RWPE2 (cell line): ENCODE results near the gene VTA1.
"Not testable (repeated sequence)": the region's sequence is repeated elsewhere in the genome, so short reads cannot be mapped to it uniquely, and the experiment has no call there.

Experiments used
- ATAC-seq: fragments of 200-7000 bp; cut with Tn5 transposase; 3 replicates; pipeline ENCODE4 v1.9.1; 2021; ENCODE audit warnings: low read depth
- DNase-seq: peaks from one replicate; pipeline ENCODE4 v3.0.0-alpha.2; 2020; ENCODE audit warnings: low spot score
- H3K27ac ChIP-seq: fragments of 450-650 bp; 2 replicates; pipeline ENCODE4 v1.5.1; 2017; ENCODE audit warnings: mild to moderate bottlenecking; ENCODE audit not compliant: poor library complexity, severe bottlenecking
- H3K27me3 ChIP-seq: fragments of 250-450 bp; sonication (Bioruptor Pico); 2 replicates; pipeline ENCODE4 v1.5.1; 2021; ENCODE audit warnings: mild to moderate bottlenecking, moderate library complexity; ENCODE audit not compliant: insufficient read depth, poor library complexity, severe bottlenecking
- H3K36me3 ChIP-seq: fragments of 250-450 bp; sonication (Bioruptor Pico); 2 replicates; pipeline ENCODE4 v1.5.1; 2020; ENCODE audit warnings: low read depth, mild to moderate bottlenecking, moderate library complexity
- H3K4me1 ChIP-seq: fragments of 250-450 bp; sonication (Bioruptor Pico); 2 replicates; pipeline ENCODE4 v1.5.1; 2021; ENCODE audit warnings: mild to moderate bottlenecking, moderate library complexity; ENCODE audit not compliant: insufficient read depth, poor library complexity, severe bottlenecking
- H3K4me3 ChIP-seq: fragments of 250-450 bp; sonication (Bioruptor Pico); 2 replicates; pipeline ENCODE4 v1.5.1; 2021; ENCODE audit warnings: mild to moderate bottlenecking, moderate library complexity; ENCODE audit not compliant: severe bottlenecking
- H3K9me3 ChIP-seq: fragments of 250-450 bp; sonication (Bioruptor Pico); 2 replicates; pipeline ENCODE4 v1.5.1; 2021; ENCODE audit warnings: mild to moderate bottlenecking, moderate library complexity; ENCODE audit not compliant: severe bottlenecking
- TF ChIP-seq, protein P1 (sequence below): fragments of 450-650 bp; IDR thresholded peaks from one replicate; pipeline ENCODE4 v1.5.1; 2017; ENCODE audit warnings: mild to moderate bottlenecking, moderate library complexity; ENCODE audit not compliant: poor library complexity, severe bottlenecking

The VTA1 gene

DNA sequence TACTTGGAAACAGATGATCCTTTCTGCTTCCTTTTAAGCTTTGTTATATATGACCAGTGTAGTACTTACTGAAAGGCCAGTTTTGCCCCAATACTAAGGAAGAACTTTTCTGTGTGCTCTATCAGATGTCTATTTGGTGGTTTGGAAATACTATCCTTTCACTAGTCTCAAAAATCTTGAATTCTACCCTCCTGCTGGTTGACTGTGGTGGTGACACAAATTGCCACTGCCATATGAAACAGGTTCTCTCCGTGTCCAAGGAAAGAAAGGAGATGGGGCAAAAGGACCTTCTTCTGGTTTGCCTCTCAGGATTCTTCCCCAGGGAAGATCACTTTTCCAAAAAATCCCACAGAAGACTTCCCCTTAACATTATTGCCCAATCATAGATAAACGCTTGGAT, 8.2 kb upstream of the VTA1 start:
- no peaks in the 10 kb centered on the region for H3K4me1 ChIP-seq
- no peak overlapping the region for H3K4me3 ChIP-seq
- TF ChIP-seq, protein P1, sequence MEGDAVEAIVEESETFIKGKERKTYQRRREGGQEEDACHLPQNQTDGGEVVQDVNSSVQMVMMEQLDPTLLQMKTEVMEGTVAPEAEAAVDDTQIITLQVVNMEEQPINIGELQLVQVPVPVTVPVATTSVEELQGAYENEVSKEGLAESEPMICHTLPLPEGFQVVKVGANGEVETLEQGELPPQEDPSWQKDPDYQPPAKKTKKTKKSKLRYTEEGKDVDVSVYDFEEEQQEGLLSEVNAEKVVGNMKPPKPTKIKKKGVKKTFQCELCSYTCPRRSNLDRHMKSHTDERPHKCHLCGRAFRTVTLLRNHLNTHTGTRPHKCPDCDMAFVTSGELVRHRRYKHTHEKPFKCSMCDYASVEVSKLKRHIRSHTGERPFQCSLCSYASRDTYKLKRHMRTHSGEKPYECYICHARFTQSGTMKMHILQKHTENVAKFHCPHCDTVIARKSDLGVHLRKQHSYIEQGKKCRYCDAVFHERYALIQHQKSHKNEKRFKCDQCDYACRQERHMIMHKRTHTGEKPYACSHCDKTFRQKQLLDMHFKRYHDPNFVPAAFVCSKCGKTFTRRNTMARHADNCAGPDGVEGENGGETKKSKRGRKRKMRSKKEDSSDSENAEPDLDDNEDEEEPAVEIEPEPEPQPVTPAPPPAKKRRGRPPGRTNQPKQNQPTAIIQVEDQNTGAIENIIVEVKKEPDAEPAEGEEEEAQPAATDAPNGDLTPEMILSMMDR: no peak
- ATAC-seq (no peak), DNase-seq (no peak)
- H3K36me3 ChIP-seq: no peaks in the 10 kb centered on the region
- no peaks in the 10 kb centered on the region for H3K27me3 ChIP-seq
- no peak overlapping the region for H3K27ac ChIP-seq
- no peaks in the 10 kb centered on the region for H3K9me3 ChIP-seq

DNA sequence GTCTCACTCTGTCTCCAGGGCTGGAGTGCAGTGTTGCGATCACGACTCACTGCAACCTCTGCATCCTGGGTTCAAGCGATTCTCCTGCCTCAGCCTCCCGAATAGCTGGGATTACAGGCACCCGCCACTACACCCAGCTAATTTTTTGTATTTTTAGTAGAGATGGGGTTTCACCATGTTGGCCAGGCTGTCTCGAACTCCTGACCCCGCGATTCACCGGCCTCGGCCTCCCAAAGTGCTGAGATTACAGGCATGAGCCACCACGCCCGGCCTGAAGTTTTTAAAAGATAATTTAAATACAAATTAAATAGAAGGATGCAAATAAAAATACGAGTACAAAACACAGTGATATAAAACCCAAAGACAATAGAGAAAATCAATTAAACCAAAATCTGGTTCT, 5.5 kb upstream of the VTA1 start:
- not testable (repeated sequence) for H3K4me1 ChIP-seq, H3K27me3 ChIP-seq, ATAC-seq, DNase-seq, H3K4me3 ChIP-seq, H3K9me3 ChIP-seq, H3K27ac ChIP-seq, H3K36me3 ChIP-seq

DNA sequence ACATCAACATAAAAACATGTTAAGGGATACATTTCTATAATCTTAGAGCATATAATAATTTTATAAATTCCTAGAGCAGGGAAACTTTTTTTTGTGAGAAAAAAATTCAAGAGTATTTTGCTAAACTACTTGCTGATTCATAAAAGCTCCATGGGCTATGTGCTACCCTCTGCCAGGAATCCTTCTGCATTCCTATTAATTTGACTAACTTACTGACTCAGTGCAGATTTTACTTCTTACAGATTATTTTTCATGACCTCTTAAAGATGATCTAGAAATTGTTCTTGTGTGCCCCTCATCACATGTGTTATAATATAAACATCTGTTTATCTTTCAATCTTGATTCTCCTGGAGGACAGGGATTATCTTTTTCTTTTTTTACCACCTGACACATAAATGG, 5.7 kb downstream of the VTA1 start:
- H3K27ac ChIP-seq: peak overlapping the region; percentile 15
- no peaks in the 10 kb centered on the region for H3K9me3 ChIP-seq
- no peak overlapping the region for H3K4me3 ChIP-seq
- peaks cover 16% of the 10 kb centered on the region for H3K36me3 ChIP-seq
- no peaks in the 10 kb centered on the region for H3K27me3 ChIP-seq
- ATAC-seq (peak; percentile 81), DNase-seq (no peak)
- peaks cover 23% of the 10 kb centered on the region for H3K4me1 ChIP-seq
- TF ChIP-seq, protein P1: no peak

DNA sequence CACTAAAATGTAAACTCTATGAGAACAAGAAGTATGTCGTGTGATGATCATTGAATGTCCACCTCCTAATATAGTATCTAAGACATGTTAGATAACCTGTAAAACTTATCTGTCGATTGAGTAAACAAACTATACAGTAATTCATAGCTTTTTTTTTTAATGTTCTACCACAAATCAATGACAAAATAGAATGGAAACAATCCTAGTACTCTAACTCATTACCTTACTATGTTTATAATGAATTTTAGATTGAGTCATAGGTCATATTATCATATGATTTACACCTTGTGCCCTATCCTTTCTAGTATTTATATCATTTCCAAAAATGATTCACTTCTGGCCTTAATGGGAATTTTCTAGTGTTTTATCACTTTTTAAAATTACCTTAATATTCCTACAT, 6.1 kb downstream of the VTA1 start:
- no peak overlapping the region for H3K4me3 ChIP-seq
- DNase-seq (no peak), ATAC-seq (no peak)
- H3K27ac ChIP-seq: peak overlapping the region; percentile 15
- H3K27me3 ChIP-seq: no peaks in the 10 kb centered on the region
- no peaks in the 10 kb centered on the region for H3K9me3 ChIP-seq
- TF ChIP-seq, protein P1: no peak
- H3K36me3 ChIP-seq: peaks cover 15% of the 10 kb centered on the region
- H3K4me1 ChIP-seq: peaks cover 21% of the 10 kb centered on the region

DNA sequence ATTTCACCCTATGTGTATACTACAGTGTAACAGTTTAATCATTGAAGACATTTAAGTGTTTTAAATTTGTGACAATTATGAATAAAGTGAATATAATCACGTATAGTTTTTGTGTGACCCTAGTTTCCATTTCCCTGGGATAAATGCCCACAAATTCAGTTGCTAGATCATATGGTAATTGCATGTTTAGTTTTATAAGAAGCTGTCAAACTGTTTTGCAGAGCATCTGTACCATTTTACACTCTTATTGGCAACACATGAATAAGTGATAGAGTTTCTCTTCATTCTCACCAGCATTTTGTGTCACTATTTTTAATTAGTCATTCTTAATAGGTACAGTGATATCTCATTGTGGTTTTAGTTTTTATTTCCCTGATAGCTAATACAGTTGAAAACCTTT, 7.3 kb downstream of the VTA1 start:
- no peak overlapping the region for H3K27ac ChIP-seq
- peaks cover 5% of the 10 kb centered on the region; the same call in 1 of the 2 replicates for H3K36me3 ChIP-seq
- ATAC-seq (no peak), DNase-seq (no peak)
- H3K27me3 ChIP-seq: no peaks in the 10 kb centered on the region
- TF ChIP-seq, protein P1: no peak
- H3K4me1 ChIP-seq: peaks cover 11% of the 10 kb centered on the region
- H3K4me3 ChIP-seq: no peak overlapping the region
- H3K9me3 ChIP-seq: no peaks in the 10 kb centered on the region

DNA sequence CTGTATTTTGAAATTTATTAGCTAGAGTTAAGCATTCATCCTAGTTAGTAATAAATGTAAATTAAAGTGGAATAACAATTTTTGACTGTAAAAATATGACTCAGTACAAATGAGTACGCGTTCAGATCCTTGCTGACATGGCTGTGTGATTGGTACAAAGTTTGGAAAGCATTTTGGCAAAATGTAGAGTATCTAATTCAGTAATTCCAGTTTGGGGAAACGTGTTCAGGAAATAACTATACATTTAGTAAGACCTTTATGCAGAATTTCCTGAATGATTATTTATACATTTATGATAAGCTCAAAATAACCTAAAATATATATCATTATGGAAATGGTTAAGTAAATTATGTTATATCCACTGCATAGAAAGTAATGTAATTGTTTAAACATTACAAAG, 8.0 kb downstream of the VTA1 start:
- no peak for DNase-seq
- ATAC-seq: no peak
- TF ChIP-seq, protein P1: no peak
- H3K4me1 ChIP-seq: peaks cover 8% of the 10 kb centered on the region
- H3K4me3 ChIP-seq: no peak overlapping the region
- no peaks in the 10 kb centered on the region for H3K9me3 ChIP-seq
- peaks cover 3% of the 10 kb centered on the region; the same call in 1 of the 2 replicates for H3K36me3 ChIP-seq
- no peak overlapping the region for H3K27ac ChIP-seq
- H3K27me3 ChIP-seq: no peaks in the 10 kb centered on the region
